HG02840 (cell line): ENCODE measurements around the gene SPC25.
A peak's percentile ranks its signal among the peaks of the same experiment; 100 is the strongest.
"Not testable (repeated sequence)": the region's sequence is repeated elsewhere in the genome, so short reads cannot be mapped to it uniquely, and the experiment has no call there.

Experiments
- ATAC-seq: cut with Tn5 transposase; IDR thresholded peaks from one replicate; pipeline ENCODE4 v1.9.1; 2021; ENCODE audit warnings: mild to moderate bottlenecking, moderate library complexity, moderate number of reproducible peaks; ENCODE audit not compliant: unreplicated experiment, low FRiP score

The SPC25 gene

GRCh38 chr2:168904358-168904757, 14.1 kb upstream of the SPC25 start:
- no peak for ATAC-seq

GRCh38 chr2:168903888-168904287, 13.7 kb upstream of the SPC25 start:
- no peak for ATAC-seq

GRCh38 chr2:168901003-168901402, 10.8 kb upstream of the SPC25 start, which contains the start of gene G6PC2:
TSS of gene G6PC2 (plus strand) at chr2:168901291. CDS start at chr2:168901332, 41 bp downstream.
- no peak for ATAC-seq

GRCh38 chr2:168897449-168897848, 7.2 kb upstream of the SPC25 start:
- no peak for ATAC-seq

- ATAC-seq, result no peak
Measured at GRCh38 chr2:168896783-168897182, 6.6 kb upstream of the SPC25 start.

DNA sequence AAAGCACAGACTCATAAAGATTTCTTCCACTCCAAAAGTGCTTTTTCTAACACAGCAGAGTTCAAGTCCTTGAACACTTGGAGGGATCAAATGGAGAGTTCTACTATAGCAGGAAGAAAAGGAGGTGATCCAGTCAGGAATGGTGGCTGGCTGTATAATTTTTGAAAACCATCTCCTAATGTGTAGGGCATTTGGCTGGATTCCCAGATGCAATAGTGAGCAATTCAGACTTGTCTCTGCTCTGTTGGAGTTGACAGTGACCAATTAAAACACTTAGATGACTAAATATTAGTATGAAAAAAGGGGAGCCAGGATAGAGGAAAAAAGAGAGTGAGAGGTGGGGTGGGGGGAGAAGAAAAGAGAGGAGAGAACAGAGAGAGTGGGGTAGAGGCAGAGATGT, 5.5 kb upstream of the SPC25 start:
- no peak for ATAC-seq

GRCh38 chr2:168894720-168895119, 4.5 kb upstream of the SPC25 start:
- no peak for ATAC-seq

- ATAC-seq, result no peak
Measured at GRCh38 chr2:168894101-168894500, 3.9 kb upstream of the SPC25 start.

DNA sequence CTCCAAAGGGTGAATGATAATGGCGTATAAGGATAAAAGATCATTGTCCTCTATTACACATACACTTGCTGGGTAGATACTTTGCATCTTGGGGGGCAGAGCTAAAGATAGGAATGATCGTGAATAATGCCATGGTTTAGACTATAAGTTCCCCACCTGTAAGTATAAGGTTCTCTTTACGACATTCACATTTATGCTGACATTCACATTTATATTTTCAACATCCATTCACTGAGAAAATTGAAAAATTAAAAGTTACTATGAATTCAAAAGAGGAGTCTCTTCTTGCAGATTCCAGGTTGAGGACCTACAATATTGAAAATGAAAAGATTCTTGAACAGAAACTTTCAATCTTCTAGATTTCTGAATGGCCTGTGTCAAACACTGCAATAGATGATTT, 2.1 kb upstream of the SPC25 start:
- no peak for ATAC-seq

- peak; percentile 1 for ATAC-seq
Measured at GRCh38 chr2:168889635-168890005, 610 bp downstream of the SPC25 start.

DNA sequence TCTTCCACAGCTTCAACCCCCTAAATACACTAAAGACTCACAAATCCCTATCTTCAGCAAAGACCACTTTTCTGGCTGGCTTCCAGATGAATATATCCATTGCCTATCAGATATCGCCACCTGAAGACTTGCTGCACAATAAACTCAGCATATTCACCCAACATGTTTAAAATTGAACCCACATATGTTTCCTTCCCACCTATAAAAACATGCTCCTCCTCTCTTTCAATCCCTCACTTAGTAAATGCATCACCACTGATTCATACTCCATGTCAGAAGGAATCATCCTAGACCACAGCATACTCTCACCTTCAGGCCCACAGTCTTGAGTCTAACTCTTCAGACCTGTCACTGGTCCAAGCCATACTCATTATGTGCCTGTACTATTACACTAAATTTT, 5.3 kb downstream of the SPC25 start:
- no peak for ATAC-seq

DNA sequence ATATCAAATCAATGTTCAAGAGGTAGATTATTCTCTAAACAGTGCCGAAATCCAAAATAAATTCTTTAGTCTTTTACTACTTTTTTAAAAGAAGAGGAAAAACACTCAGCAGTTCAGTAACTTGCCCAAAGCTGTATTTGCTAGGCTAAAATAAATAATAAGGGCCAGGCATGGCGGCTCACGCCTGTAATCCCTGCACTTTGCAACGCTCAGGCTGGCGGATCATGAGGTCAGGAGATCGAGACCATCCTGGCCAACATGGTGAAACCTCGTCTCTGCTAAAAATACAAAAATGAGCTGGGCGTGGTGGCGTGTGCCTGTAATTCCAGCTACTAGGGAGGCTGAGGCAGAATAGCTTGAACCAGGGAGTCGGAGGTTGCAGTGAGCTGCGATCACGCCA, 8.1 kb downstream of the SPC25 start:
- not testable (repeated sequence) for ATAC-seq

DNA sequence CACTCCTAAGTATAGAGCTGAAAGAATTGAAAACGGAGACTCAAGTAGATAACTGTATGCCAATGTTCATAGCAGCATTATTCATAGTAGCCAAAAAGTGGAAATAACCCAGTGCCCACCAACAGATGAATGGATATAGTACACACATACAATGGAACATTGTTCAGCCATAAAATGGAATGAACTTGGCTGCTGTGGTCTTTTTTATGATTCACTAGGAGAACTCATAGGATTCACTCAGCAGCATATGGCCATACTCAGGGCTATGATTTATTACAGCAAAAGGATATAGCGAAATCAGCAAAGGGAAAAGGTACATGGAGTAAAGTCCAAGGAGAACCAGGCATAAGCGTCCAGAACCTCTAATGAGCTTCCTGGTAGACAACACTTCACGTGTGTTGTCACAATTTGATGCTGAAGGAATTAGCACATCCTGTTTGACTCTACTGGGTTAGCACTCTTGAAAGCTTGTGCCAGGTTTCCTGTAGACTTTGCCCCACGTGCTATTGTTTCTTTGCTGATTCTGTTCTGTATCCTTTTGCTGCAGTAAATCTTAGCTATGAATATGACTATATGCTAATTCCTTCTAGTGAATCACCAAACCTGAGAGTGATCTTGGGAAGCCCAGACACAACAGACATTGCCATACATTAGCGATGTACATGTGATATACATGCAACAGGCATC, 15.7 kb downstream of the SPC25 start:
- ATAC-seq, result no peak

GRCh38 chr2:168870824-168871223, 19.4 kb downstream of the SPC25 start:
- ATAC-seq, result not testable (repeated sequence)

- not testable (repeated sequence) for ATAC-seq
Measured at GRCh38 chr2:168870369-168870768, 19.9 kb downstream of the SPC25 start.

DNA sequence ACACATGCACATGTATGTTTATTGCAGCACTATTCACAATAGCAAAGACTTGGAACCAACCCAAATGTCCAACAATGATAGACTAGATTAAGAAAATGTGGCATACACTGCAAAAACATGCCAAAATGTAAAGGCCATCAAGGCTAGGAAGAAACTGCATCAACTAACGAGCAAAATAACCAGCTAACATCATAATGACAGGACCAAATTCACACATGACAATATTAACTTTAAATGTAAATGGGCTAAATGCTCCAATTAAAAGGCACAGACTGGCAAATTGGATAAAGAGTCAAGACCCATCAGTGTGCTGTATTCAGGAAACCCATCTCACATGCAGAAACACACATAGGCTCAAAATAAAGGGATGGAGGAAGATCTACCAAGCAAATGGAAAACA, 23.1 kb downstream of the SPC25 start:
- ATAC-seq, result not testable (repeated sequence)

GRCh38 chr2:168858146-168858545, 32.1 kb downstream of the SPC25 start:
- ATAC-seq, result no peak

- no peak for ATAC-seq
Measured at GRCh38 chr2:168855601-168856000, 34.6 kb downstream of the SPC25 start.

DNA sequence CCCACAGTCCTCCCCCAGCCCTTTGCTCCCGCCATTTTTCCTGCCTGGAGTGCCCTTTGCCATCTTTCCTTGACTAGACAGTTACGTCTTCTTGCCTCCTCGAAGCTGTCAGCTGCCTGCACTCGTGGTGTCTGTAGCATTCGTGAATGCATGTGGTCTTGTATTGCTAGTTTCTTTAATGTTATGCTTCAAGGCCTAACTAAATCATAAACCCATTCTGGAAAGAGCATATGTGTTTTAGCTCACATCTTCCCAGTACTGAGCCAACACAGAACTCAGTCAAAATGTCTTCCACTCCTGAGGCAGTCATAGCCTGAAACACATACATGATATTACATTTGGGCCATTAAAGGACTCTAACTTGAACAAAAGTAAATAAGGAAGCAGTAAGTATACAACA, 35.6 kb downstream of the SPC25 start:
- ATAC-seq, result no peak

GRCh38 chr2:168853471-168853870, 36.8 kb downstream of the SPC25 start:
- ATAC-seq, result no peak

GRCh38 chr2:168852481-168852880, 37.7 kb downstream of the SPC25 start:
- ATAC-seq, result no peak

DNA sequence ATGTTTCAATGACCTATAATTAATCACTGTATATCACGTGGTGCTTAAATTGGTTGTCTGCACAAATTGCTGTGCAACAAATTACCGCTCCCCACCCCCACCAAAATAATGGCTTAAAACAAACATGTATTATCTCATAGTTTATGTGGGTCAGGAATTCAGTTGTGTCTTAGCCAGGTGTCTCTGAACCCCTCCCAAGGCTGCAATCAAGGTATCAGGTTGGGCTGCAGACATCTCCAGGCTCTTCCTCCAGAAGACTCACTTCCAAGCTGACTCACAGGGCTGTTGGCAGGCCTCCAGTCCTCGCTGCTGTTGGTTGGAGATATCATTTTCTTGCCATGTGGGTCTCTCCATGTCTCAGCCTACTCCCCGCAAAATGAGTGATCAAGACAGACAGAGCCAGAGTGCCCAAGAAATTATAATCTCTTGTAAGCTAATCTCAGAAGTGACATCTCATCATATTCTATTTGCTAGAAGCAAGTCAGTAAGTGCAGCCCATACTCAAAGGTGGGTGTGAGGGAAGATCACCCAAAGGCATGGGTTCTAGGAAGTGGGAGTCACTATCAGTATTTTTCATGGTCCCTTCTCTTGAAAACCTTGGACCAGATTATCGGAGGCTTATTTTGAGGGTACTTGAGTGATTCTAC, 38.4 kb downstream of the SPC25 start:
- ATAC-seq, result no peak
